IMR-90 (cell line): ENCODE data around the gene PTPRC. TPM values are rescaled to one million over a fixed set of nuclear protein-coding genes. Genes with fewer than 3 reads are reported as not detected.

ENCODE experiments used
- ATAC-seq: fragments of 200-7000 bp; cut with Tn5 transposase; 2 replicates; pipeline ENCODE4 v1.9.1; 2020; ENCODE audit warnings: low read depth, mild to moderate bottlenecking, moderate library complexity
- BruUV-seq: library from RNA; stranded (reverse); fragments of 400-500 nt; replicated peaks from 2 replicates; lab custom pipeline; 2021; lab: Mats Ljungman, UMichigan
- CTCF ChIA-PET: fragments of 300-600 bp; formaldehyde crosslinking; extraction: SDS; loops from one replicate; lab custom pipeline; 2021; ENCODE audit warnings: antibody characterized with exemption; lab: Yijun Ruan, JAX
- POLR2A ChIA-PET: fragments of 300-600 bp; sonication (Branson Sonifier 250); formaldehyde crosslinking; loops from one replicate; lab custom pipeline; 2022; ENCODE audit warnings: antibody characterized with exemption; ENCODE audit not compliant: unreplicated experiment; lab: Charles Lee
- DNase-seq: peaks from one replicate; pipeline ENCODE4 v3.0.0; 2013
- H2AFZ ChIP-seq: replicated peaks from 2 replicates; pipeline ENCODE3; 2013; ENCODE audit warnings: low read length, mild to moderate bottlenecking; ENCODE audit not compliant: poor library complexity
- H2AK5ac ChIP-seq: 2 replicates; pipeline ENCODE4 v1.6.1; 2013; ENCODE audit warnings: low read depth, low read length, inconsistent platforms
- H2AK9ac ChIP-seq: replicated peaks from 2 replicates; pipeline ENCODE3; 2013; ENCODE audit warnings: mild to moderate bottlenecking, low read depth, low read length, moderate library complexity; ENCODE audit not compliant: poor library complexity
- H2BK120ac ChIP-seq: 2 replicates; pipeline ENCODE4 v1.6.1; 2013; ENCODE audit warnings: low read depth, low read length, inconsistent platforms
- H2BK15ac ChIP-seq: 3 replicates; pipeline ENCODE4 v1.6.1; 2013; ENCODE audit warnings: low read depth, low read length, inconsistent platforms
- H2BK20ac ChIP-seq: 2 replicates; pipeline ENCODE4 v1.6.1; 2013; ENCODE audit warnings: low read depth, mild to moderate bottlenecking, inconsistent platforms, low read length, moderate library complexity
- H2BK5ac ChIP-seq: 2 replicates; pipeline ENCODE4 v1.6.1; 2013; ENCODE audit warnings: mild to moderate bottlenecking, low read depth, low read length, inconsistent platforms; ENCODE audit not compliant: poor library complexity, severe bottlenecking
- H3K14ac ChIP-seq: replicated peaks from 2 replicates; pipeline ENCODE4 v1.6.1; 2013; ENCODE audit warnings: low read depth, low read length, inconsistent platforms
- H3K18ac ChIP-seq: 2 replicates; pipeline ENCODE4 v1.6.1; 2013; ENCODE audit warnings: low read depth, low read length, control low read depth
- H3K23ac ChIP-seq: 2 replicates; pipeline ENCODE4 v1.6.1; 2013; ENCODE audit warnings: low read depth, low read length, inconsistent platforms
- H3K27ac ChIP-seq: 2 replicates; pipeline ENCODE4 v1.5.1; 2013; ENCODE audit warnings: mild to moderate bottlenecking, control low read depth, low read length; ENCODE audit not compliant: insufficient read depth
- H3K27me3 ChIP-seq: 2 replicates; pipeline ENCODE4 v1.6.1; 2013; ENCODE audit warnings: low read length; ENCODE audit not compliant: control insufficient read depth, insufficient read depth
- H3K36me3 ChIP-seq: 2 replicates; pipeline ENCODE4 v1.6.1; 2013; ENCODE audit warnings: low read length, mixed read lengths; ENCODE audit not compliant: control insufficient read depth, insufficient read depth
- H3K4ac ChIP-seq: 2 replicates; pipeline ENCODE4 v1.6.1; 2013; ENCODE audit warnings: low read depth, low read length, inconsistent platforms
- H3K4me1 ChIP-seq: 2 replicates; pipeline ENCODE4 v1.6.1; 2013; ENCODE audit warnings: low read length, mixed read lengths; ENCODE audit not compliant: control insufficient read depth, insufficient read depth
- H3K4me2 ChIP-seq: 2 replicates; pipeline ENCODE4 v1.6.1; 2013; ENCODE audit warnings: low read depth, mild to moderate bottlenecking, control low read depth, low read length, moderate library complexity
- H3K4me3 ChIP-seq: 2 replicates; pipeline ENCODE4 v1.5.1; 2013; ENCODE audit warnings: low read depth, mild to moderate bottlenecking, control low read depth, low read length, moderate library complexity; ENCODE audit not compliant: insufficient read depth
- H3K56ac ChIP-seq: 2 replicates; pipeline ENCODE4 v1.6.1; 2013; ENCODE audit warnings: low read length, inconsistent platforms; ENCODE audit not compliant: insufficient read depth; ENCODE audit errors: extremely low read depth
- H3K79me1 ChIP-seq, 2 experiments: 2 replicates each; pipeline ENCODE4 v1.6.1; 2013; ENCODE audit warnings: low read length in 2 of 2, inconsistent platforms in 1 of 2, low read depth in 1 of 2
- H3K9ac ChIP-seq: 2 replicates; pipeline ENCODE4 v1.6.1; 2013; ENCODE audit warnings: low read depth, low read length, control low read depth
- H3K9me1 ChIP-seq: 2 replicates; pipeline ENCODE4 v1.6.1; 2013; ENCODE audit warnings: low read length, inconsistent platforms; ENCODE audit not compliant: insufficient read depth
- H3K9me3 ChIP-seq: 2 replicates; pipeline ENCODE4 v1.6.1; 2013; ENCODE audit warnings: low read length; ENCODE audit not compliant: control insufficient read depth, insufficient read depth
- H4K20me1 ChIP-seq: 2 replicates; pipeline ENCODE4 v1.6.1; 2013; ENCODE audit warnings: low read length, inconsistent platforms; ENCODE audit not compliant: insufficient read depth
- H4K5ac ChIP-seq: 2 replicates; pipeline ENCODE4 v1.6.1; 2013; ENCODE audit warnings: mild to moderate bottlenecking, low read depth, low read length, control low read depth
- H4K8ac ChIP-seq, 2 experiments: 2 replicates each; pipeline ENCODE4 v1.6.1; 2013; ENCODE audit warnings: low read depth in 2 of 2, low read length in 2 of 2, control low read depth in 1 of 2, inconsistent platforms in 1 of 2
- H4K91ac ChIP-seq: 2 replicates; pipeline ENCODE4 v1.6.1; 2013; ENCODE audit warnings: low read depth, low read length, inconsistent platforms; ENCODE audit not compliant: insufficient read depth
- CEBPB ChIP-seq: IDR thresholded peaks from 2 replicates; pipeline ENCODE4 v1.6.1; 2012; ENCODE audit warnings: low read depth, low read length, improper control_type of control experiment
- RAD21 ChIP-seq: IDR thresholded peaks from 2 replicates; pipeline ENCODE4 v1.6.1; 2012; ENCODE audit warnings: low read length, improper control_type of control experiment
- RFX5 ChIP-seq: IDR thresholded peaks from 2 replicates; pipeline ENCODE4 v1.8.0; 2012; ENCODE audit warnings: low read depth, mild to moderate bottlenecking, low read length, moderate library complexity
- WGBS, 2 experiments: methylation state at CpG; one replicate each; pipeline versions ENCODE4 v1.1.5 to v1.1.7; 2013; ENCODE audit warnings: missing lambda C conversion rate in 2 of 2; ENCODE audit not compliant: insufficient read length in 1 of 2; ENCODE audit errors: extremely low coverage in 2 of 2; 5-methylcytosine and 5-hydroxymethylcytosine counted together
- dilution Hi-C: fragments of 300-500 bp; cut with HindIII; formaldehyde crosslinking; loops from one replicate; pipeline ENCODE4 v1.14.3; 2018; ENCODE audit warnings: low sequenced_read_pairs; ENCODE audit not compliant: unreplicated experiment
- in situ Hi-C: fragments of 300-500 bp; cut with MboI; formaldehyde crosslinking; loops from 3 replicates; pipeline ENCODE4 v1.14.3; 2019; ENCODE audit warnings: low sequenced_read_pairs, inconsistent platforms, mixed read lengths
- intact Hi-C: fragments of 100-400 bp; cut with micrococcal nuclease; formaldehyde crosslinking; loops from 2 replicates; pipeline ENCODE4 v1.10.0; 2022
- polyA plus RNA-seq, 3 experiments: library from polyadenylated mRNA; depleted of rRNA; stranded (reverse); fragments of >200 nt; gene quantifications; 2 replicates each; pipeline ENCODE4 v1.2.3, GENCODE V29; 2012; ENCODE audit warnings: low replicate concordance in 1 of 3
- total RNA-seq: library from RNA; depleted of rRNA; stranded (reverse); fragments of >200 nt; gene quantifications from 2 replicates; pipeline ENCODE4 v1.2.3, GENCODE V29; 2012

Gene PTPRC
- total and polyA plus RNA-seq, 2 of the 4 experiments (the other 2 are of a cell fraction) = not detected

- in situ Hi-C loops = loop anchor here (25.0 kb wide), 2 partner anchors 712 to 1762 kb away; no protein-coding TSS in a partner anchor
- Histone ChIP-seq H4K8ac (no peak overlapping the region), H2AK5ac (no peak overlapping the region), H3K79me1 (no peaks in the 10 kb centered on the region), H2AK9ac (no peak overlapping the region), H3K23ac (no peak overlapping the region), H2AFZ (no peak overlapping the region), H3K18ac (no peak overlapping the region), H2BK5ac (no peak overlapping the region), H3K9me3 (no peaks in the 10 kb centered on the region), H3K4me3 (no peak overlapping the region), H3K27ac (no peak overlapping the region), H3K27me3 (no peaks in the 10 kb centered on the region), H3K4me1 (no peaks in the 10 kb centered on the region), H3K4me2 (no peak overlapping the region), H3K36me3 (no peaks in the 10 kb centered on the region), H2BK15ac (no peak overlapping the region), H2BK20ac (no peak overlapping the region), H3K9ac (no peak overlapping the region), H3K14ac (no peak overlapping the region), H3K9me1 (no peaks in the 10 kb centered on the region), H3K4ac (no peak overlapping the region), H4K20me1 (no peaks in the 10 kb centered on the region), H4K91ac (no peak overlapping the region), H3K56ac (no peak overlapping the region), H4K5ac (no peak overlapping the region), H2BK120ac (no peak overlapping the region)
- BruUV-seq = no TSS peak
- no peak for DNase-seq
- ATAC-seq = no peak
- CTCF ChIA-PET = interaction anchor here (0.5 kb wide), 1 partner anchor 1530 kb away, joined by 3 read pairs; no protein-coding TSS in a partner anchor
- dilution Hi-C loops = no loop called here
- intact Hi-C loops = no loop called here
- WGBS, 2 experiments = no CpG with 5 or more reads among the region's 3 CpGs
- TF ChIP-seq CEBPB (peak; percentile 68), RAD21 (no peak), RFX5 (no peak)
- POLR2A ChIA-PET = no interaction called here
Observed at GRCh38 chr1:198750081-198750480, 111.2 kb downstream of the PTPRC start.
